ENCODE results near the gene ZNF662.

ZNF662 gene

DNA sequence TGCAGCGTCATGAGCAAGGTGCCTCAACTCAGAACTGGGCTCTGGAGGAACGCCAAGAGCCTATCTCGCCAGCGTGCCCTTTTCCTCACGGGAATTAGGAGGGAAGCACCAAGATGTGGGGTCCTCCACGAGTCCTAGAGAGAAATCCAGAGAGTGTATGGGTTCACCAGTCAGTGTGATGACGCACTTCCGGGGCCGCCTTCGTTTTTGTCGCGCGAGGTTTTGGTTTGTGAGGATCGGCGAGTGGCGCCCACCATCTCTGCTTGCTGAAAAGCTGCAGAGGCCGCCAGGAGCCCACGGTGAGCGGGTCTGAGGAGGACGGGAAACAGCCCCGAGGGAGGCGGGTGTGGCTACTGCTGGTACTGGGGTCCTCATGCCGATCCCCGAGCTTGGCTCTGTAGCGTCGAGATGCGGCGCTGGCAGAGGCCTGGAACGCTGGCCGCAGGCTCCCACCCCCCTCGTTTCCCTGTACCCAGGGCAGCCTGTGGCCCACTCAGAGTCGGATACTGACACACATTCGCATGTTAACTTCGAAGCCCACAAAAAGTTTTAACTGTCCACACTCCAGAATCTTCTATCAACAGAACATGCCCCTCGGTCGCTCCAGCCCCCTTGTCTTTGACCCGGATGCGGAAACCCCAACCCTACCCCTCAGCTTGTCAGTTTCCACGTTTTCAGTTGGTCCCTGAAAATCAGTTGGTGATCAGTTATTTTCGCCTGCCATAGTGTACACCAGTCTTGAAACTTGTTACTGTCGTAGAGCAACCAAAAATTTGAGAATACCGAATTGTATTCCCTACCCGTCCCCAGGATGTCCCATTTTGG, 30.4 kb downstream of the ZNF662 start:
- DNase-seq (ENCODE audit: low read depth in 2 of 2): no peak

DNA sequence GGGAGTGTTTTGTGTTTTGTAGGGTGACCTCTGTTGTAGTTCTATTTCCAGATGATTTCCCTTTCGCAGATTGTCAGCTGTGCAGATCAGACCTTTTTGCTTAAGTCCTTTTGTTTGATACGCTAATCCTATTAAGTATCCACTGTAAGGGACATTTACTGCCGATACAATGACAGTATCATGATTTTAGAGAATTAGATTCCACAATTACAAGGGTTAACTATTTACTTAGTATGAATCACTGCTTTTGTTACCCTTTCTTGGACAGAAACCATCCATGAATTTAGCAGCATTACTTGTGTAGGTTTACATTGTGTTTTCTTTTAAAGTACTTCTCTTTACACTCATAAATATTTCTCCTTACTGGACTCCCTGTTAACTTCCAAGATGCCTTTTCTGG, 31.4 kb downstream of the ZNF662 start:
- no peak for DNase-seq (ENCODE audit: low read depth in 2 of 2)

DNA sequence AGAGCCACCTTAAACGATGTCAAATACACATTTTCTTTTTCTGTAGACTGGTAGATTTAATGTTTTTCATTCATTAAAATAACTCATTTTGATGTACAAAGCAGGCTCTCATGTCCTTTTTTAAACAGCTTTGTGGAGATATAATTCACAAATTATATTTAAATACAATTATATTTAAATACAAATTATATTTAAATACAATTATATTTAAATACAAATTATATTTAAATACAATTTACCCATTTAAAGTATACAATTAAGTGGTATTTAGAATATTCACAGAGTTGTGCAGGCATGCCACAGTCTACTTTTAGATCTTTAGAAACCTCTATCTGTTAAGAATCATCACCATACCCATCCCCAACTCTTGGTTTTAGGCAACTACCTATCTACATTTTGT, 36.8 kb downstream of the ZNF662 start:
- DNase-seq (ENCODE audit: low read depth in 2 of 2): no peak

DNA sequence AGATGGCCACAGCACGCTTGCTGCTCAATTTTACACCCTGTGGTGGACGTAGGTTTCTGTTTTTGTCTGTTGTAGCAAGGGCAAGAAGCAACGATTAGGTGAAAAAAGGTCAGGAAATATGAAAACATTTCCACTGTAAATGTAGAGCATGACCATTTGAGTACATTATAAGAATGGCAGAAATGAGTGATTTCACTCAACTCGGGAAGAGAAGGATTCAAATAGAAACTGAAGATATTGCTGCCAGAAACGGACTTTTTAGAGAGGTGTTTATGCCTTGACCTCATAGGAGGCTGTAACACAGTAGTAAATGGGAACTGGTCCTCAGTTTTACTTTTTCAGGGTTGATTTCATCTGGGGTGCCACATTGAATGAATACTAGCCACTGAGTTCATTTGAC, 40.1 kb downstream of the ZNF662 start:
- DNase-seq (ENCODE audit: low read depth in 2 of 2): no peak

DNA sequence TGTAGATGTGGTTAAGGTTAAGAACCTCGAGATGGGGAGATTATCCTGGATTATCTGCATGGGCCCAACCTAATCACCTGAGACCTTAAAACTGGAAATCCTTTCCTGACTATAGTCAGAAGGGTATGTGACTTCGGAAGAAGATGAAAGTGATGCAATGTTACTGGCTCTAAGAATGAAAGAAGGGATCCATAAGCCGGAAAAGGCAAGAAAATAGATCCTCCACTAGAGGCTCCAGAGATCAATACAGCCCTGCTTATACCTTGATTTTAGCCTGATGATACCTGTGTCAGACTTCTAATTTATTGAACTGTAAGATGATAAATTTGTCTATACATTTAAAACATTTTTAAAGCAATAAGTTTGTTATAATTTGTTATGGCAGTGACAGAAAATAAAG, 51.6 kb downstream of the ZNF662 start:
- no peak for DNase-seq (ENCODE audit: low read depth in 2 of 2)

DNA sequence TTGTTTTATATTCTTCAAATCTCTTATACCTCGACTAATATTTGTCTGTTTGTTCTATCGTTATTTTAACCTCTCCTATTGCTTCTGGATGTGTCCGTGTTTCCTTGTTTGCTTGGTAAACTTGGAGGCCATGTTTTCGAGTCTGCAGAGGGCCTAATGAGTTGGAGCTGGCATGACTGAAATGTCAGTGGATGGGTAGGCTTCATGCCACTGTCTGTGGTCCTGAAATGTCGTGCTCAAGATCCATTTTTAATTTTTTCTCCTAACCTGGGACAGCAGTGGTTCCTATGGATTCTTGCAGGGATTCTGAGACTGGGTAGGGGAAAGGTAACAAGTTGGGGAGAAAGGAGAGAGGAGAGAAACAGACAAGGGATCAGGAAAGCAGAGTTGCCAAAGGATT, 54.3 kb downstream of the ZNF662 start:
- DNase-seq (ENCODE audit: low read depth in 2 of 2): no peak

DNA sequence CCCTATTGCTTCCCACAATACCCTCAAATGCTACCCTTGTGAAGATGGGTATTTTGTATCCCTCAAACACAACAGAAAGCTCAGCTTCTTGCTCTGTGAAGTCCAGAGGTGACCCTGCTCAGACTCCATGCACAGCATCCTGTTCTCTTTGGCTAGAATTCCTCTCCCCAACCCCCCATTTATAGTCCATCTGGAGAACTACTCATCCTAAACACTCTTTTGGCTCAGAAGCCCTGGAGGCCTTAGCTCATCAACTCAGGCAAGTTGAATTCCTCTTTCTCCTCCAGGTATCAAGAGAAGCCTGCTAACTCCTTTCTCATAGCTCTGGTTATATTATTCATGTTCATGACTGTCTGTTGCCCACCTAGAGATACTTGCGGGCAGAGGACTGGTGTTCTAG, 54.8 kb downstream of the ZNF662 start:
- DNase-seq (ENCODE audit: low read depth in 2 of 2): no peak

DNA sequence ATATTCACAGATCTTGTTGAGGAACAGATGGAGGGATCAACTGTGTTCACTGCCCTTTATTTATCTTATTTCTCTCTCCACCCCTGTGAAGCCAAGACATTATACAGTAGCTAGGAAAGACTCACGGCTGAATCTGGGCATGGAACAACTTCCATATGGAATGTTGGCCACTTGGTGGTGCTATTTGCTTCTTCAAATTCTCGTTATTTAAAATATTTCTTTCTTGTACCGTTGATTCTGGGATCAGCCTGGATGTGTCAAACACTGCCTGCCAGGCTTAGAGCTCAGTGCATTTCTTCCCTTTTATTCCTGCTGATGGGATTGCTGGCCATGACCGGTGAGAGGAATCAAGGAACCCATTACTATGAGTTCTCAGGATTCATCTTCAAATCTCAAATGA, 55.7 kb downstream of the ZNF662 start:
- no peak for DNase-seq (ENCODE audit: low read depth in 2 of 2)

DNA sequence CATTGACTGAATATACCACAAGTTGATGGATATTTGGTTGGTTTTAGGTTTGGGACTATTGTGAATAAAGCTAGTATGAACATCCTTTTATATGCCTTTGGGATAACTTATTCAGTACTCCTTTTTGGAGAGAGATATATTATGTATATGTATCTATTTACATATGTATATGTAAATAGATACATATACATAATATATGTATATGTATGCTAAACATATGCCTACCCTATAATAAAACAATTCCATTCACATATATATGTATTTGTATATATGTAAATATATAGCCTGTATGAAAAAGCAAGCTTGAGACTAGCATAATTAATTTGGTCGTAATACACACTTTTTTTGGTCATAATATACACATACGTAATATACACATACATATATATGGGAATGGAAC, 57.3 kb downstream of the ZNF662 start:
- DNase-seq (ENCODE audit: low read depth in 2 of 2): no peak

DNA sequence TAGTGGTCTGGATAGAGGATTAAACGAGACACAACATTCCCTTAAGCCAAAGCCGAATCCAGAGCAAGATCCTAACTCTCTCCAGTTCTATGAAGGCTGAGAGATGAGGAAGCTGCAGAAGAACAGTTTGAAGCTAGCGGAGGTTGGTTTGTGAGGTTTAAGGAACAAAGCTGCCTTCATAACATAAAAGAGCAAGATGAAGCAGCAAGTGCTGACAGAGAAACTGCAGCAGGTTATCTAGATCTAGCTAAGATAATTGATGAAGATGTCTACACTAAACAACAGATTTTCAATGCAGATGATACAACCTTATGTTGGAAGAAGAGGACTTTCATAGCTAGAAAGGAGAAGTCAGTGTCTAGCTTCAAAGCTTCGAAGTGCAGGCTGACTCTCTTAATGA, 58.3 kb downstream of the ZNF662 start:
- no peak for DNase-seq (ENCODE audit: low read depth in 2 of 2)

All from stimulated activated CD8-positive, alpha-beta memory T cell treated with anti-CD3 and anti-CD28 coated beads, Interleukin-2, amount 100 ng/mL, for 48 hours (primary cell).